Heart right ventricle (tissue), 16 donors: ENCODE results near the gene PTPRG. TPM values are rescaled to one million over a fixed set of nuclear protein-coding genes. Genes with fewer than 3 reads are reported as not detected.
A peak's percentile ranks its signal among the peaks of the same experiment; 100 is the strongest.

Source experiments
- ATAC-seq, 8 donors: fragments of 200-7000 bp; cut with Tn5 transposase; one replicate each; pipeline ENCODE4 v1.9.1; 2020; ENCODE audit warnings: mild to moderate bottlenecking in 8 of 8, moderate library complexity in 8 of 8, moderate number of reproducible peaks in 1 of 8
- DNase-seq, 2 donors: peaks; one replicate each; pipeline ENCODE4 v3.0.0-alpha.2; 2020
- H3K27ac ChIP-seq, 10 donors: fragments of 200-600 bp; sonication (generic) in 2 of 10; one replicate each; pipeline versions ENCODE4 v1.5.0 to v1.8.0; 2020 to 2022; ENCODE audit warnings: mild to moderate bottlenecking in 3 of 10
- H3K27me3 ChIP-seq, 7 donors: fragments of 200-600 bp; one replicate each; pipeline ENCODE4 v1.8.0; 2021 to 2022; ENCODE audit warnings: mild to moderate bottlenecking in 2 of 7
- H3K36me3 ChIP-seq, 9 donors: fragments of 200-600 bp; sonication (generic) in 1 of 9; one replicate each; pipeline versions ENCODE4 v1.5.0 to v1.8.0; 2020 to 2022; ENCODE audit warnings: mild to moderate bottlenecking in 2 of 9
- H3K4me1 ChIP-seq, 9 donors: fragments of 200-600 bp; sonication (generic) in 1 of 9; one replicate each; pipeline versions ENCODE4 v1.5.0 to v1.8.0; 2020 to 2022; ENCODE audit warnings: mild to moderate bottlenecking in 4 of 9
- H3K4me3 ChIP-seq, 10 donors: fragments of 200-600 bp; sonication (generic) in 2 of 10; one replicate each; pipeline versions ENCODE4 v1.5.0 to v1.8.0; 2020 to 2022; ENCODE audit warnings: mild to moderate bottlenecking in 7 of 10, moderate library complexity in 2 of 10
- H3K9me3 ChIP-seq, 11 donors: fragments of 200-600 bp in 10 of 11; sonication (generic) in 2 of 11; one replicate each; pipeline versions ENCODE4 v1.5.0 to v1.8.0; 2013 to 2022; ENCODE audit warnings: mild to moderate bottlenecking in 2 of 11, control low read depth in 1 of 11, moderate library complexity in 1 of 11
- CTCF ChIP-seq, 9 donors: fragments of 200-600 bp; sonication (generic) in 2 of 9; IDR thresholded peaks; one replicate each; pipeline versions ENCODE4 v1.5.0 to v1.8.0; 2021 to 2022; ENCODE audit warnings: antibody characterized with exemption in 9 of 9, mild to moderate bottlenecking in 5 of 9, moderate library complexity in 1 of 9
- WGBS, 2 donors: extraction: QIAGEN DNeasy Blood & Tissue Kit; methylation state at CpG; one replicate each; pipeline ENCODE4 v1.1.7; 2013; ENCODE audit warnings: inconsistent platforms in 1 of 2; 5-methylcytosine and 5-hydroxymethylcytosine counted together
- intact Hi-C, 10 donors: fragments of 100-400 bp; cut with DNase I; formaldehyde crosslinking; loops; one replicate each; pipeline versions ENCODE4 v1.11.1 to v1.14.2; 2022
- polyA plus RNA-seq, 2 donors: library from polyadenylated mRNA; stranded (reverse); fragments of 200-250 nt; gene quantifications; one replicate each; pipeline ENCODE4 v1.2.3, GENCODE V29; 2013
- total RNA-seq, 10 donors: library from RNA; stranded (reverse); fragmentation: NEBNext Ultra II Directional in 3 of 10; extraction: Animal tissue kit (Norgen Biotek cat#: 25700) in 3 of 10; gene quantifications; one replicate each; pipeline versions ENCODE4 v1.2.1 to v1.2.4, GENCODE V29; 2021 to 2023
- donor health status: Arrhythmogenic right ventricular cardiomyopathy.
- donor health status: ischemic (EF 13 %, LVEDD 7.1; RV severe dilation, severe dysfunction).
- donor health status: healthy with polysubstance abuse.
- donor health status: DM: no; HTN: yes; CAD: no.
- donor health status: DM: no; HTN: no; CAD: no.
- donor health status: ischemic (EF 25% LVEDD 6.9; RV normal size, moderate dysfunction).
- donor health status: ischemic (EF 25% LVEDD 5.7; RV mildly dilated, moderate dysfunction).
- donor health status: healthy.
- donor health status: DM: yes; HTN: yes; CAD: no.
- donor health status: Ischemic cardiomyopathy.
- donor health status: ischemic (EF 35%, LVEDD 5.7; RV mildly dilated, moderate dysfunction).
- donor health status: nonischemic (EF 11% LVEDD 7.7; RV severe dilation, severe dysfunction).
- donor health status: DM: yes; HTN: yes; CAD: no.
- donor health status: PGD.
- donor health status: ischemic (EF 29% LVEDD 5.4; RV normal size, mild dysfunction).
- donor health status: nonischemic (EF 23%, LVEDD 6.1; RV moderate dilation, normal function).

The PTPRG gene
- total and polyA plus RNA-seq, 12 donors, result 10.1 to 38.3 (median 32.6) TPM

GRCh38 chr3:61938878-61939549, 377.6 kb downstream of the PTPRG start:
- 57 to 59% methylated on average over 9 of the region's 9 CpGs for WGBS, 2 donors
- TF ChIP-seq CTCF (IDR thresholded peaks at IDR 0.05), result no peak
- DNase-seq (no peak), ATAC-seq (peak in 1 of 8 donors; percentile 48)
- Histone ChIP-seq H3K4me3 (no peak overlapping the region), H3K36me3 (no peaks in the 10 kb centered on the region), H3K27ac (no peak overlapping the region), H3K9me3 (peaks cover 0 to 16% (median 0%) of the 10 kb centered on the region in 11 donors), H3K27me3 (no peaks in the 10 kb centered on the region), H3K4me1 (peaks cover 0 to 31% (median 4%) of the 10 kb centered on the region in 9 donors)
- intact Hi-C loops, result loop anchor here in 4 of 10 donors (5.0 to 10.0 kb wide), 4 partner anchors 72 to 374 kb away; partner anchors contain the start of gene PTPRG (in 1 of the 4)

GRCh38 chr3:61940236-61940635, 378.9 kb downstream of the PTPRG start:
- Histone ChIP-seq H3K9me3 (peaks cover 0 to 7% (median 0%) of the 10 kb centered on the region in 11 donors), H3K27me3 (no peaks in the 10 kb centered on the region), H3K36me3 (no peaks in the 10 kb centered on the region), H3K4me3 (no peak overlapping the region), H3K4me1 (peaks cover 0 to 37% (median 4%) of the 10 kb centered on the region in 9 donors), H3K27ac (no peak overlapping the region)
- ATAC-seq (no peak), DNase-seq (no peak)
- TF ChIP-seq CTCF (IDR thresholded peaks at IDR 0.05), result no peak
- WGBS, 2 donors, result 96 to 98% methylated on average over 2 of the region's 2 CpGs
- intact Hi-C loops, result no loop called here

- intact Hi-C loops, result no loop called here
- Histone ChIP-seq H3K9me3 (peaks cover 0 to 7% (median 0%) of the 10 kb centered on the region in 11 donors), H3K36me3 (no peaks in the 10 kb centered on the region), H3K4me3 (no peak overlapping the region), H3K27ac (no peak overlapping the region), H3K4me1 (peaks cover 4 to 49% (median 13%) of the 10 kb centered on the region in 9 donors), H3K27me3 (no peaks in the 10 kb centered on the region)
- ATAC-seq (no peak), DNase-seq (no peak)
- TF ChIP-seq CTCF (IDR thresholded peaks at IDR 0.05), result no peak
- WGBS, 2 donors, result 86 to 88% methylated on average over 4 of the region's 4 CpGs
Measured at GRCh38 chr3:61943975-61944374, 382.6 kb downstream of the PTPRG start.

DNA sequence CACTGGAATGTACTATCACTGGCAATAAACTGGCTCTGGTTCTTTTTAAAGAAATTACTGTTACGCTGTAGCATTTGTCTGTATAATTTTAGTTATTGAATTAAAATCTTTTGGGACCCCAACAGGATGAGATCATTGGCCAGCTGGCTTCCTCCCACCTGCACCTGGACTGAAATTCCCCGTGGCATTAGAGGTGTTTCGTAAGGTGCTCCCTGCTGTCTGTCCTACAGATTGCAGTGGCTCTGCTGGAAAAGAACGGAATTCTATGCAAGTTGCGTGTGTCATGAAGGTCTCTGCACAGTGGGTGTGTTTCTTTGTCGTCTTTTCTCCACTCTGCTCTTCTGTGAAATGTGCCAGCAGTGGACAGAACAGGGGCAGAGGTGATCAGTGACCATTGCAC, 383.4 kb downstream of the PTPRG start:
- ATAC-seq (peak in 1 of 8 donors; percentile 28), DNase-seq (no peak)
- Histone ChIP-seq H3K4me3 (no peak overlapping the region), H3K9me3 (peaks cover 0 to 7% (median 0%) of the 10 kb centered on the region in 11 donors), H3K27ac (no peak overlapping the region), H3K4me1 (peaks cover 4 to 49% (median 15%) of the 10 kb centered on the region in 9 donors), H3K36me3 (no peaks in the 10 kb centered on the region), H3K27me3 (no peaks in the 10 kb centered on the region)
- TF ChIP-seq CTCF (IDR thresholded peaks at IDR 0.05), result no peak
- intact Hi-C loops, result no loop called here
- WGBS, 2 donors, result 82 to 89% methylated on average over 6 of the region's 6 CpGs
